Fibroblast of mammary gland (primary cell): ENCODE data around the gene SLC37A1.

Experiments used
- DNase-seq: peaks from one replicate; pipeline ENCODE4 v3.0.0-alpha.2; 2010; ENCODE audit warnings: low read depth
- H3K4me3 ChIP-seq: 2 replicates; pipeline ENCODE4 v1.5.1; 2011; ENCODE audit warnings: low read depth, mild to moderate bottlenecking, low read length, moderate library complexity; ENCODE audit not compliant: control insufficient read depth
- CTCF ChIP-seq: conservative IDR thresholded peaks from 2 replicates; pipeline ENCODE4 v1.5.1; 2011; ENCODE audit warnings: low read depth, low read length, inconsistent platforms; ENCODE audit not compliant: control insufficient read depth, insufficient read depth

Gene SLC37A1

GRCh38 chr21:42567214-42567555 is 53.5 kb downstream of the SLC37A1 start:
- no peak for DNase-seq
- no peak overlapping the region for H3K4me3 ChIP-seq
- no peak for TF ChIP-seq CTCF

GRCh38 chr21:42567861-42568260 is 54.2 kb downstream of the SLC37A1 start:
- no peak for DNase-seq
- no peak for TF ChIP-seq CTCF
- no peak overlapping the region for H3K4me3 ChIP-seq

- no peak for TF ChIP-seq CTCF
- no peak for DNase-seq
- H3K4me3 ChIP-seq = no peak overlapping the region
These were observed 54.7 kb downstream of the SLC37A1 start for GRCh38 chr21:42568376-42568775.

- no peak for DNase-seq
- no peak overlapping the region for H3K4me3 ChIP-seq
- no peak for TF ChIP-seq CTCF
These were observed 55.4 kb downstream of the SLC37A1 start for GRCh38 chr21:42568866-42569731.

- TF ChIP-seq CTCF = no peak
- no peak overlapping the region for H3K4me3 ChIP-seq
- DNase-seq = no peak
These were observed 56.2 kb downstream of the SLC37A1 start for GRCh38 chr21:42569732-42570301.

GRCh38 chr21:42570362-42570761 is 56.7 kb downstream of the SLC37A1 start:
- TF ChIP-seq CTCF = no peak
- DNase-seq = no peak
- H3K4me3 ChIP-seq = no peak overlapping the region
